Measurements from ENCODE around the gene RALGAPA2.

DNA sequence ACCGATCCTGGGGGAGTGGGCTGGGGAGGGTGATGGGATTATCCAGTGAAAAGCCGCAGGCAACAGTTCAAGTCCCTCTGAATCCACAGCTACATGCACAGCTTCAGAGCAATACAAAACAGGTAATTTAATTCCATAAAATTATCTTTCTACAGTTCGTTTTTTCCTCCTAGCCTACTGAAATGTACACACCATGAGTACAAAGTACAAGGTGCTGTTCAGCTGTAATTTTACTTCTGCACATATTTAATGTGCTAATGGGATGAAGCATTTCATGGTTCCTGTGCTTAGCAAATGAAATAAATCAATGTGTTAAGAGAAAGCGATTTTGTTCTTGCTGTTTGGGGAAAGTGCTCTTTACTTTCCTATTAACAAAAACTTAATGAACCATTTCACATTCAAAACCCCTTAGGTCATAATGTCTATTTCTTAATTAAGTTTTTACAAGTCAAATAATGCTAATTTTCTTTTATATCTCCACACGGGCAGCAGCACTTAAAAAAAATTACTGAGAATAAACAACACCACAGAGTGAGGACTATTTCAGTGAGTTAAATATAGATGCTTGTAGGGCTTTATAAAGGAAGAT lies 272.7 kb downstream of the RALGAPA2 start:
- TF ChIP-seq, protein P1, sequence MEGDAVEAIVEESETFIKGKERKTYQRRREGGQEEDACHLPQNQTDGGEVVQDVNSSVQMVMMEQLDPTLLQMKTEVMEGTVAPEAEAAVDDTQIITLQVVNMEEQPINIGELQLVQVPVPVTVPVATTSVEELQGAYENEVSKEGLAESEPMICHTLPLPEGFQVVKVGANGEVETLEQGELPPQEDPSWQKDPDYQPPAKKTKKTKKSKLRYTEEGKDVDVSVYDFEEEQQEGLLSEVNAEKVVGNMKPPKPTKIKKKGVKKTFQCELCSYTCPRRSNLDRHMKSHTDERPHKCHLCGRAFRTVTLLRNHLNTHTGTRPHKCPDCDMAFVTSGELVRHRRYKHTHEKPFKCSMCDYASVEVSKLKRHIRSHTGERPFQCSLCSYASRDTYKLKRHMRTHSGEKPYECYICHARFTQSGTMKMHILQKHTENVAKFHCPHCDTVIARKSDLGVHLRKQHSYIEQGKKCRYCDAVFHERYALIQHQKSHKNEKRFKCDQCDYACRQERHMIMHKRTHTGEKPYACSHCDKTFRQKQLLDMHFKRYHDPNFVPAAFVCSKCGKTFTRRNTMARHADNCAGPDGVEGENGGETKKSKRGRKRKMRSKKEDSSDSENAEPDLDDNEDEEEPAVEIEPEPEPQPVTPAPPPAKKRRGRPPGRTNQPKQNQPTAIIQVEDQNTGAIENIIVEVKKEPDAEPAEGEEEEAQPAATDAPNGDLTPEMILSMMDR (IDR thresholded peaks at IDR 0.05): no peak
- no peak for TF ChIP-seq POLR2A (IDR thresholded peaks at IDR 0.05)
